Activated CD4-positive, alpha-beta T cell treated with anti-CD3 and anti-CD28 coated beads, Interleukin-2, Interleukin-4, amounts not matched to agents 100 ng/mL and 50 ng/mL, durations not matched to agents 16 hours and 8 hours (primary cell): Measurements from ENCODE around the gene RAB3B.
"Not testable (repeated sequence)": the region's sequence is repeated elsewhere in the genome, so short reads cannot be mapped to it uniquely, and the experiment has no call there.

Source experiments
- DNase-seq: peaks from one replicate; pipeline ENCODE4 v3.0.0-alpha.2; 2020; ENCODE audit warnings: low spot score

Gene RAB3B

DNA sequence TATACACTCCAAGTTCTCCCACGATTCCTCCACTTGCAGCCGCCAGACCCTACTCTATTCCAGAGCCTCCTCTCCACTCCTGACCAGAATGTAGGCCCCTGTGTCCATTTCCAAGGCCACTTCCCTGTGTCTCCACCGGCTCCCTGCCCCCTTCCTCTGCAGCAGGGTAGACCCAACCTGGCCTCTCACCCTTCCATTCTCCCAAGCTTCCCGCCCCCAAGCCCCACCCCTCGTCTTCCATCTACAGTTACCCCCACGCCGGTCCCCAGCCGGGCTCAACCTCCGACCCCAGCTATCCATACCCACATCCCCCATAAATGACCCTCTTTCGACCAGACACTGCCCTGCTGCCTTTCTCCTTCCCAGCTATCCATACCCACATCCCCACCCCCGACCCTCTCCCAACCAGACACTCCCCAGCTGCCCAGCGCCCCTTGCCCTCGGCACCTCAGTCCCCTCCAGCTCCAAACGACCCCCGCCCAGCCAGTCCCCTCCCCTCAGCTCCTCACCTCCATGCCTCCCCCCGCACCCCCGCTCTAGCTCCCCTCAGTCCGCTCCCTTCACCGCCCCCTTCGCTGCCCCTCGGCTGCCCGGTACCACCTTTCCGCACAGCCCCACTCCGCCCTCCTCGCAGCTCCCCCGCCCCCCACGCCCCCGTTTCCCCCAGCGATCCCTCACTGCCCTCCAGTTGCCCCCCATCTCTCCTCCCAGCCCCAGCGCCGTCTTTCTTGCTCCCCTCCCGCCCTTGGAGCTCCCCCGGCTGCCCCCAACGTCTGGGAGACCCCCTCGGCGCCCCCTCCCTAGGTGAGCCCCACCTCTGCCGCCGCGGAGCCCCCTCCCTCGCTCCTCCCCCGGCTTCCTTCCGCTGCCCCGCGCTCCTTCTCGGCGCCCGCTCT, 670 bp downstream of the RAB3B start:
- DNase-seq, result no peak

DNA sequence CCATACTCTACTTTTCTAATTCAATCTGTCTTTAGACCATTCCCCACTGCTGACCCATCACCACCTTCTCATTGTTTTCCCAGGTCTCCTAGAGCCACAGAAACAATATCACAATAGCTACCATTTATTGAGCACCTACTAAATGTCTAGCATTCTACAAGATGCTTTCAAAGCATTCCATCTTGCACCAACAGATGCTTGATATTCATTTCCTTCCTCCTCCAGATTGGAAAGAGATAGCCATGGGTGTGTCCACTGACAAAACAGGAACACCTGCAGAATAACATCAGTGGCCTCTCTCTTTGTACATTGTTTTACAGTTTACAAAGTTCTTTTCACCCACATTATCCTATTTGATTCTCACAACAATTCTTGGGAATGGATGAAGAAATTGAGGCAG, 2.2 kb downstream of the RAB3B start:
- DNase-seq, result no peak

DNA sequence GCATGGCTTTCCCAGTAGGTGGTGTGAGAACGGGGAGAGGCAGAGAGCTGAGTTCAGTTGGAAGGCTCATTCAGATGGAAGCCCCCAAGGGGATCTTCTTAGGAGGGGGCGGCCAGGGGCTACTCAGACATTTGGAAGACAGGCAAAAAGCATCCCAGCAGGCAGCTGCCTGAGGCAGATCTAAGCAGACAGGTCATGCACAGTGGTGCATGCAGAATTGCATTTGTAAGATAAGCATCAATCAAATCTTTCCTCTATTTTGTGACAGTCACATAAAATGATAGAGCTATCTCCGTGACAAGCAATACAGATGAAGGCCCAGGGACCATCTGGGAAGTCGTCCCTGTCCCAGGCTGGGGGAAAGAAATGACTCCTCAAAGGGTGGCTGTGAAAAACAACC, 3.8 kb downstream of the RAB3B start:
- DNase-seq, result no peak

DNA sequence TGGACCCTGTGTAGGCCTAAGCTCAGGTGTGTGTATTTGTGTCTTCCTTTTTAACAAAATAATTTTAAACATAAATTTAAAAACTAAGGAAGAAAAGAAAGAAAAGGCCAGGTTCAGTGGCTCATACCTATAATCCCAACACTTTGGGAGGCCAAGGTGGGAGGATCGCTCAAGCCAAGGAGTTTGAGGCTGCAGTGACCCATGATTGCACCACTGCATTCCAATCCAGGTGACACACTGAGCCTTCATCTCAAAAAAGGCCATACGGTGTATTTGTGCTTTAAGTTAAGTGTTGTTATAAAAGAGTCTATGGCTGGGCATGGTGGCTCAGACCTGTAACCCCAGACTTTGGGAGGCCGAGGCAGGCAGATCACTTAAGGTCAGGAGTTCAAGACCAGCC, 8.3 kb downstream of the RAB3B start:
- no peak for DNase-seq

DNA sequence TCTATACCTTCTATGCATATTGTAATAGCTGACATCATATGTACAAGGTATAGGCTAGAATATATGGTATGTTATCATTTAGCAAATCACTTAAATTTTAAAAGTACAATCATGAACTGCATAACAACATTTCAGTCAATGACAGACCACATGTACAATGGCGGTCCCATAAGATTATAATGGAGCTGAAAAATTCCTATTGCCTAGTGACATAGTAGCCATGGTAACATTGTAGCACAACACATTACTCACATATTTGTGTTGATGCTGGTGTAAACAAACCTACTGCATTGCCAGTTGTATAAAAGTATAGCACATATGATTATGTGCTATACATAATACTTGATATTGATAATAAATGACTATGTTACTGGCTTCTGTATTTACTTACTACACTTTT, 8.9 kb downstream of the RAB3B start:
- no peak for DNase-seq

DNA sequence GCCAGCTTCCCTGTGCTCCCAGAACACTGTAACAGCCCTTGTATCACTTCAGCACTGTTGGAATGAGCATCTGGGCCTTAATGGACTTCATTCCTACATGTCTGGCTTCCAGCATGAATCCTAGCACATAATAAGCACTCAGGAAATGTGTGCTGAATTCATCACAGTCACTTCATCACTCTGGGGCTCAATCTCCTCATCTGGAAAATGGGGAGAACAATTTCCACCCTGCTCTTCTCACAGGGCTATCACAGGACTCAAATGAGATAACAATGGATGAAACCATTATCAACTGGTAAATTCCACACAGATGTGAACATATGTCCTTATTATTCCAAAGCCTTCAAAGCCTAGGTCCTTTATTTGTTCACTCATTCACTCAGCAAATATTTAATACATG, 12.4 kb downstream of the RAB3B start:
- DNase-seq, result no peak

DNA sequence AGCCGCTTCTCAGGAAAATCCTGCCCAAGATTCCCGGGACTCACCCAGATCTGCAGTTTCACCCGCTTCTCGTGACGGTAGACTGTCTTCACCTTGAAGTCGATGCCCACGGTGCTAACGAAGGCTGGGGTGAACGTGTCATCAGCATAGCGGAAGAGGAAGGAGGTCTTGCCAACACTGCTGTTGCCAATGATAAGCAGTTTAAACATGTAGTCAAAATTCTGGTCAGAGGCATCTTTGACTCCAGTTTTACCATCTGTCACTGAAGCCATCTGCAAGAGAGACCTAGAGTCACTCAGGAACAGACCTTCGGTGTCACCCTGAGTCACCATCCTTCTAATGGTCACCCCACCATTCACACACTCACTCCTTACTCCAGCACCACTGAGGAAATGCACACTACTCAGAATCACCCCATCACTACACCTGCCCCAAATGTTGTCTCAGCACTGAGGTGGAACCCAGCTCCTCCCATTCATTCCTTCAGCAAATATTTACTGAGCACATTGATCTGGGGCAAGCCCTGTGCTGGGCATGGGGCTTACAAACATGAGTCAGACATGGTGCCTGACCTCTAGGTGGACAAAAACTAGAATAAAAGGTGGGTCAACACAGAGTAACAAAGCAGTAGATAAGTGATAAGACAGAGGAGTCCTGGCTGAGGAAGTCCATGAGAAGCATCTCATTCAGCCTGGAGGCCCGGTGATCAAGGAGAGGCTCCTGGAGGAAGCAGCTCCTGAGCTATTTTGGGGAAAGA, 13.5 kb downstream of the RAB3B start:
- no peak for DNase-seq

DNA sequence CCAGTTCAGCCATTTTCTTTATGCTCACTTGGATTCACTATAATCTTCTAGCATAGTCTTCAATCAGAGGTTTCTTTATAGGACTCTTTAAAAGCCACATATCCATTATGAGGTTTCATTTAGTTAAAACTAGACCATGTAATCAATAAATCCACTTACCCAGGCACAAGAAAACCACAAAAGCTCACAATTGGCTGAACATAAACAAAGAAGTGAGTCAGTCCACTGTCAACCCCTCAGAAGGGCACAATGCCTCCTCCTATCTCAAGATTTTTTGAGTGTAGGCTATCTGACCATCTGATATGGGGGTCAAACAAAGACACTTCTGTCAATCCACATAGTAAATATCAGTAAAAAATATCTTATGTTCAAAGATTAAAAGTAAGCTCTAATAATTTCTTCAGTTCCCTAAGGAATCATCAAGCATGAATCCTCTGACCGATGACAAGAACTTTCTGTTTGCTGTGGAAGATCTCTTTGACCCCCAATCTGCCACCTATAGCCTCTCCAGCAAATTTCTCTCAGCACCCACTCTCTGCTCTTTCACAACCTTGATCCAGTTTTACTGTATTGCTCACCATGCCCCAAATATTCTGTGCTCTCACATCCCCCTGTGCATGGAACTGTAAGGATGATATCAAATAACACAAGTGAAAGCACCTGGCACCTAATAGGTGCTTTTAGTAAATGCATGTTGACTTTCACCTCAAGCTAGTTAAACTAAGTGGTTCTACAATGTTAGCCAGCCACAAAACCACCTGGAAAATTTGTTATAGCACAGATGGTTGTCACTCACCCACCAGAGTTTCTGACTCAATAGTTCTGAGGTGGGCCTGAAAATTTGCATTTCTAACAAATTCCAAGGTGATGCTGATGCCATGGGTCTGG, 16.7 kb downstream of the RAB3B start:
- no peak for DNase-seq

DNA sequence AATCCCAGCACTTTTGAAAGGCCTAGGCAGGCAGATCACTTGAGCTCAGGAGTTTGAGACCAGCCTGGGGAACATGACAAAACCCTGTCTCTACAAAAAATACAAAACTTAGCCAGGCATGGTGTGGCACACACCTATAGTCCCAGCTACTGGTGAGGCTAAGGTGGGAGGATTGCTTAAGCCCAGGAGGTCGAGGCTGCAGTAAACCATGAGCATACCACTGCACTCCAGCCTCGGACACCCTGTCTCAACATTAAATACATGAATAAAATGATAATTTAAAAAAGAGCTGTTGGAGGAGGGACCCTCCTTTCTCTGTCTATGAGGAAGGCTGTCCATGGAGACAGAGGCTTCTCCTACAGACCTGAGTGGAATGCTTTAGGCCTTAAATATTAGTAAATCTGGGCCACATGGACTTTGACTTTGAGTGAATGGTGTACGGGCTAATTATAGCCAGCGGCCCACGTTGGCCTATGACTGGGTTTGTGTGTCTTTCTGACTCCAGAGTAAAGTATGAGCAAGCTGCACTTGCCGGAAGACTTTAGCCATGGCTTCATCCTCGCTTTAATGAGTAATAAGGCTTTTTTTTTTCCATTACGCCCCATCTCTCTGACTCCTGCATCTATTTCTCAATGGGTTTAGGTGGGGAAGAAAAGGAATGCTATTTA, 21.3 kb downstream of the RAB3B start:
- DNase-seq, result no peak

DNA sequence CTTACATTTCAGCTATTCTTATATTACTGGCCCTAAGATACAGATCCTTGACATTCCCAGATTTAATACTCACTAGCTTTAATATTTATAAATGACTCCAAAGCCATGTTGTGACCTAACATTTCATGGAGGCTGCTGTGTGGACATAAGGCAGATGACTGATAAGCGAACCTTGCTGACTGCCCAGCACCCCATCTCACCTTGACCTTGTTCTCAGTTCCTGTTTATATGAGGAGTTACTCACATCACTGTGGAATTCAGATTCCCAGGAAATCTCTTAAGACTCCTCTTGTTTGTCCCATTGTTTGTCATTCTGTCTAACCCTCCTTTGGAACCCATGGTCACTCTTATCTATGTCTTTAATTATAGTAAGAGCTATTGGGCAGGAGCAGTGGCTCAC, 21.9 kb downstream of the RAB3B start:
- DNase-seq, result no peak

DNA sequence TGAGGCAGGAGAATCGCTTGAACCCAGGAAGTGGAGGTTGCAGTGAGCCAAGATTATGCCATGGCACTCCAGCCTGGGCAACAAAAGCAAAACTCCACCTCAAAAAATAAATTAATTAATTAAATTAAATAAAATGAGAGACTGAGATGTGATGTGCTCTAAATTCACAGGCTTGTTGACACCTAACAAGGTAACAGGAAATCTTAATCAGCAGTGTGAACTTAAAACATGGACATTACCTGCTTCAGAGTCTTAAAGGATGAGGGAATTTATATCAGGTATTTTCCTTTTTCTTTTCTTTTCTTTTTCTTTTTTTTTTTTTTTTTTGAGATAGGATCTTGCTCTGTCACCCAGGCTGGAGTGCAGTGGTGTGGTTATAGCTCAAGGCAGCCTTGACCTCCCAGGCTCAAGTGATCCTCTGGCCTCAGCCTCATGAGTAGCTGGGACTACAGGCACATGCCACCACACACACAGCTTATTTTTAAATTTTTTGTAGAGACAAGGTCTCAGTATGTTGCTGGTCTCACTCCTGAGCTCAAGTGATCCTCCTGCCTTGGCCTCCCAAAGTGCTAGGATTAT, 23.2 kb downstream of the RAB3B start:
- not testable (repeated sequence) for DNase-seq

DNA sequence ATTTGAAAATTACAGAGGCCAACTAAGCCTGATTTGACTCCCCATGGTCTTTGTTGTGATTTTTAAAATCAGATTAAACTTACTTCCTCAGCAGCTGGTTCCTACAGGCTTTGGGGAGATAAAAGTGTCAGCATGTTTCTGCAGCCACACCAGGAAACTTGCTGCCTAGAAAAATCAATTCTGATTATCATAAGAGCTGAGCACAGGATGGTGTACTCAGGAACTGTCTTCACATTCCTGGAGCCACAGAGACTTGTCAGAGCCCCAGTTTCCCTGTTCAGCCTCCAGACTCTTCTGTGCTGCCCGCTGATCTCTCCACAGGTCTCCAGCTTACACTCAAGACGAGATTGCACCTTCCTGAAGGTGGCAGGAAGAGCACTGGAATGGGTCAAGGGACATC, 23.9 kb downstream of the RAB3B start:
- no peak for DNase-seq

DNA sequence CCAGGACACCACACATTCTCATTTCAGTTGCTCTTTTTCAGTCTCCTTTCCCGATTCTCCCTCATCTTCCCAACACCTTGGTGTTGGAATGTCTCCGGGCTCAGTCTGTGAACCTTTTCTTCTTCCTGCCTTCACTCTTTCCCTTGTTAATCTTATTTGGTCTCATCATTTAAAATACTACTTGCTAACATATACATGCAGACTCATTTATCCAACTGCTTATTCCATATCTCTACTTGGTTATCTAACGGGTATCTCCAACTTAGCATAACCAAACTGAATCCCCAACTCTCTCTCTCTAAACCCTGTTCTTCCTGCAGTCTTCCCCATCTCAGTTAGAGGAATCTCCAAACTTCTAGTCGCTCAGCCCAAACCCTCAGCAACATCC, 26.2 kb downstream of the RAB3B start:
- DNase-seq, result no peak

DNA sequence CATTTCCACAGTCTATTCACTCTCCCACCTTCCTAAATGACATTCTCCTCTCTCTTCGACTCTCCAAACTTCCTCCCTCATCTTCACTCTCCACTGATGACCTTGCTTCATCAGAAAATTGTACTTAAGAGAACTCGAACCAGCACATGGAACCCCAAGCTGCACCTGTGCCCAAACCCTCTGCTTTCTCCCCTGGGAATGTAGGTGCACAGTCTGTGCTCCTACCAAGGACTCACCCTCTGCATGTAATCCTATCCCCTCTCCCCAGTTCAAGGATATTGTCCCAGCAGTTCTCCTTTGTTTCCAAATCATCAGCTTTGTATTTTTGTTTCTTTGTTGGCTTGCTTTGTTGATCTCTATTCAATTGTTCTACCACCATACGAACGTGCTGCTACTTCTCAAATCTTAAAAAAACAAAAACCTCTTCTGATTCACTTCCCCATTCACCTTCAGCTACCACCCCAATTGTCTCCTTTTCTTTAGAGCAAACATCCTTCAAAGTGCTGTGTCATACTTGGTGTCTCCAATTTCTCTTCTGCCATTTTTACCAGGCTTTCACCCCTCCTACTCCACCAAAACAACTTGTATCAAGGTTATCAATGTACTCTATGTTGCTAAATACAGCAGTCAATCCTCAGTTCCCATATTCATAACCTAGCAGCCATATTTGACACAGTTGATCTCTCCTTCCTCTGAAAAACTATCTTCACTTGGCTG, 26.8 kb downstream of the RAB3B start:
- DNase-seq, result no peak

DNA sequence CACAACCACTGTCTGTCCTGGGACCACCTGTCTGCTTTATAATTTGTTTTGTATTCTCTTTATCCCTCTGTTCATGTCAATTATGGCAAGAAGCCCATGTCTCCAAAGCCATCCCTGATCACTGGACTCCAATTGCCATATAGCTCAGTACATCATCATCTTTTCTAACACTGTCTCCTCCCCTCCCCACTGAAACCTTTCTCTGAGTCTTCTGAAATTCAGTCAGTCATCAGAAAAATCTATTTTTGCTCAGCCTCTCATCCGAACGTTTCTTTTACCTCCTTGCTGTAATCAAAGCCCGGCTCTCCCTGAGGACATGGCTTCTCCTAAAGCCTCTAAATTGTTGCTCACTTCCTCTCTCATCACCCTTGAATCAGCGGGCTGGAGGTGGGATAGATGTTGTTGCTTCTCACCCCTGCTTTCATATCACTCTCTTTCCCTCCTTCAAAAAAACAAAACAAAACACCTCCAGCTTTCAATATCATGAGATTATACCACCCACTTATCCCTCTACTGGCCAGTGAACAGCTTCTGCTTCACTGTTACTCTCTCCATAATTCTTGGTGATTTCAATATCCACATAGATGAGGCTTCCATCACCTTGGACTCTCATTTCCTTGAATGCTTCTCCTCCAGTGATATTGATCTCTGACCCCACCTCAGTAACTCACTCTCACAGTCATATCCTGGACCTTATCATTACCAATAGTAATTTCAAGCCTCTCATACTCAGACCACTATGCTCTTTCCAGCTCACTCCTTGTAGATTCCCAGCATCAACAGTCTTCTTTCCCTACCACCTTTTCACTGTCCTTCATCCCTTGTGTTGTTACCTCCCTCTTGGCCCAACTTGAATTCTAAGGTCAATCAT, 27.8 kb downstream of the RAB3B start:
- DNase-seq, result no peak

DNA sequence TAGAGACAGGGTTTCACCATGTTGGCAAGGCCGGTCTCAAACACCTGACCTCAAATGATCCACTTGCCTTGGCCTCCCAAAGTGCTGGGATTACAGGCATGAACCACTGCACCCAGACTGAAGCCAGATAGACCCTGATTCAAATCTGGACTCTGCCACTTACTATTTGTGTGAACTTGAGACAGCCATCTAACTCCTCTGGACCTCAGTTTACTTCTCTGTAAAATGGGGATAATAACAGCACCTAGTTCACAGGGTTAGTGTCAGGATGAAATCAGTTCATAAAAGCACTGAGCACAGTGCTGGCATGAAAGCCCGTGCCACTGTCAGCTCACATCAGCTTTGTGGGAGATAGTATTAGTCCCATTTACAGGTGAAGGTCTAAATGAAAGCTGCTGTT, 28.5 kb downstream of the RAB3B start:
- no peak for DNase-seq

DNA sequence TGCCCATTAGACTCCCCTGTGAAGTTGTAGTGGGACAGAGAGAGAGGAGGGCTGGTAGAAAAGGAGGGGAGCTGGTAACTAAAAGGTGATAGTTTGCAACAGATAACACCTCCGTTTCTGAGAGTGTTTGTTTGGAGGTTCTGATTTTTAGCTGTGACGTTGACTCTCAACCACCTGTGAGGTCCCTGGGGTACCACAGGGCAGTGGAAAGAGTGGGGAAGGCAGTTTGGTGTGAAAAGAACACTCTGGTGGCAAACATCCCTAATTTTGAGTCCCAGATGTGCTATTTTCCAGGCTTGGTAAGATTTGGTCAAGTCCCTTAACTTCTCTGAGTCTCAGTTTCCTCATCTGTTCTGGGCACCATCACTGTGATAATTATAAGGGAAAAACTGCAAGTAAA, 29.3 kb downstream of the RAB3B start:
- no peak for DNase-seq

DNA sequence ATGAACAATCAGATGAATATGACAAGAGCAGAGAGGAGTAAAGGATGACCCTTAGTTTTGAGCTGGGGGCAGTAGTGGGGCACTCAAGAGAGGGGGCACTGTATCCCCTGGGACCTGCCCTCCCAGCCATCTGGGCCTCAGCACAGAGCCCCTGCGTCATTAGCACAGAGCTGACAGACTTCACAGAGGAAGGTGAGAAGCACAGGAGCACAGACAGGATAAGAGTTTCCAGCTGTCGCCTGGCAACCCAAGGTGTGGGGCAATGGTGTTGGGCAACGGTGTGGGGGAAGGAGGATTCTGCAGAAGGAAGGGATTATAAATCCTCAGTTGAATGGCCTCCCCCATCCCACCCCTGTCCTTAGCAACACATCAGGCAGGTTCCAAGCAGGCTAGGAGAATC, 30.2 kb downstream of the RAB3B start:
- no peak for DNase-seq

DNA sequence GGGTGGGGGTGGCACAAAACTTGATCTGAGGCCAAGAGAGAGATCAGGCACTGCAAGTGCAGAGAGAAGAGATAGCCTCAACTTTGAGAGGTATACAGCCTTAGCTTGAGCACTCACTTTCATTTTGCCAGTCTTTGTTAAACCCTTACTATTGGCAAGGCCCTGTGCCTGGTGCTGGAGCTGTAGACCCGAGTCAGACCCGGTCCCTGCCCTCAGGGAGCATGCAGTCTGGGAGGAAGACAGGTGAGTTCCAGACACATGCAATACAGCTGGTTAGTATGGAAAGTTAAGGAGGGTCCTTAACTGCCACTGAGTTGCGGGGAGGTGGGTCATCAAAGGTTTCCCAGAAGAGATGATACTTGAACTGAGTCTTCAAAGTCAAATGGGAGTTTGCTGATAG, 31.7 kb downstream of the RAB3B start:
- DNase-seq, result no peak

DNA sequence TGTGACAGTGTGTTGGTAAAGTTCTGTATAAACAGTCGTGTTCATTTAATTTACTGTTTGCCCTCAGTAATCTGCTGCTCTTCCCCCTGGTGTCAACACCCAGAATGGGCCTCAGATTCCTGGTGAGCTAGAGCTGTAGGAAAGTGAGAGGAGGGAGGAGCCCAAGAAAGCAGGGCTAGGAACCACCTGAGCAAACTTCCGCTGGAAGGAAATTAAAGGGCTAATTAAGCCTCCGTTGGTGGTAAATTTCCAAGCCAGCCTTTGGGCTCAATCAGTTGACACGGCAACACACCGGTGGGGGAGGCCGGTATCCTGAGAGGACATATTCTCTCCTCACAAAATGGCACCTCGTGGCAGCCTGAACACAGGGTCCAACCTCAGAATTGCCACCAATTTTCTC, 32.9 kb downstream of the RAB3B start:
- DNase-seq, result no peak
